Measurements from ENCODE around the gene ERMAP. TPM values are rescaled to one million over a fixed set of nuclear protein-coding genes. Genes with fewer than 3 reads are reported as not detected.
A peak's percentile ranks its signal among the peaks of the same experiment; 100 is the strongest.
"Not testable (repeated sequence)": the region's sequence is repeated elsewhere in the genome, so short reads cannot be mapped to it uniquely, and the experiment has no call there.

The ERMAP gene
- total and polyA plus RNA-seq, 7 donors: 1.4 to 3.7 (median 2.0) TPM

- ATAC-seq (no peak), DNase-seq (no peak)
- Histone ChIP-seq H3K9me3 (no peaks in the 10 kb centered on the region), H3K27ac (no peak overlapping the region), H3K27me3 (ENCODE audit: insufficient read depth in 3 of 3, low read length in 2 of 3) (no peaks in the 10 kb centered on the region), H3K36me3 (ENCODE audit: insufficient read depth in 1 of 2, low read depth in 1 of 2) (peaks cover 0 to 16% of the 10 kb centered on the region in 2 donors), H3K4me1 (no peaks in the 10 kb centered on the region), H3K4me3 (no peak overlapping the region)
- intact Hi-C loops (cut with DNase I): no loop called here
- TF ChIP-seq CTCF (IDR thresholded peaks at IDR 0.05): no peak
Measured at GRCh38 chr1:42807056-42807668, 9.8 kb upstream of the ERMAP start.

GRCh38 chr1:42814815-42815214 is 2.1 kb upstream of the ERMAP start:
- not testable (repeated sequence) for H3K4me3 ChIP-seq; H3K27me3 ChIP-seq (ENCODE audit: insufficient read depth in 3 of 3, low read length in 2 of 3); ATAC-seq; H3K9me3 ChIP-seq; DNase-seq; H3K27ac ChIP-seq
- intact Hi-C loops (cut with DNase I): loop anchor here in 1 of 2 donors (5.0 kb wide), 1 partner anchor 48 kb away; the partner anchor contains the start of genes C1orf50 and P3H1
- 97 to 100% (median 100%) methylated on average over 2 to 3 of the region's 3 CpGs for WGBS, 3 donors
- Histone ChIP-seq H3K4me1 (peaks cover 19% of the 10 kb centered on the region), H3K36me3 (ENCODE audit: insufficient read depth in 1 of 2, low read depth in 1 of 2) (peaks cover 0 to 14% of the 10 kb centered on the region in 2 donors)

GRCh38 chr1:42815941-42816584 is 859 bp upstream of the ERMAP start:
- Histone ChIP-seq H3K9me3 (no peaks in the 10 kb centered on the region), H3K36me3 (ENCODE audit: insufficient read depth in 1 of 2, low read depth in 1 of 2) (peaks cover 0 to 11% of the 10 kb centered on the region in 2 donors), H3K4me3 (peak overlapping the region; percentile 78), H3K27ac (peak overlapping the region; percentile 97), H3K27me3 (ENCODE audit: insufficient read depth in 3 of 3, low read length in 2 of 3) (no peaks in the 10 kb centered on the region), H3K4me1 (peaks cover 19% of the 10 kb centered on the region)
- TF ChIP-seq CTCF (IDR thresholded peaks at IDR 0.05): no peak
- intact Hi-C loops (cut with DNase I): loop anchor here (2.0 to 5.0 kb wide), 2 partner anchors 49 kb away; partner anchors contain the start of genes C1orf50 (in 2 of the 2) and P3H1 (in 2 of the 2)
- 30 to 43% (median 31%) methylated on average over 7 of the region's 7 CpGs for WGBS, 3 donors
- ATAC-seq (no peak), DNase-seq (no peak)

- intact Hi-C loops (cut with DNase I): loop anchor here (2.0 to 5.0 kb wide), 2 partner anchors 50 to 51 kb away; partner anchors contain the start of genes C1orf50 (in 2 of the 2) and P3H1 (in 2 of the 2)
- DNase-seq: no peak
- ATAC-seq: no peak
- Histone ChIP-seq H3K9me3 (no peaks in the 10 kb centered on the region), H3K27ac (peak overlapping the region; percentile 97), H3K4me3 (peak overlapping the region; percentile 78), H3K27me3 (ENCODE audit: insufficient read depth in 3 of 3, low read length in 2 of 3) (no peaks in the 10 kb centered on the region), H3K4me1 (peaks cover 24% of the 10 kb centered on the region), H3K36me3 (ENCODE audit: insufficient read depth in 1 of 2, low read depth in 1 of 2) (peaks cover 0 to 8% of the 10 kb centered on the region in 2 donors)
- no peak for TF ChIP-seq CTCF (IDR thresholded peaks at IDR 0.05)
- 0 to 1% (median 0%) methylated on average over 13 of the region's 13 CpGs for WGBS, 3 donors
Measured at GRCh38 chr1:42817440-42817767, 482 bp downstream of the ERMAP start.

GRCh38 chr1:42817976-42818375 is 1.1 kb downstream of the ERMAP start:
- H3K4me3 ChIP-seq: peak overlapping the region; percentile 78
- intact Hi-C loops (cut with DNase I): loop anchor here (1.0 to 5.0 kb wide), 3 partner anchors 26 to 51 kb away; partner anchors contain the start of genes C1orf50 (in 2 of the 2) and P3H1 (in 2 of the 2)
- no peak overlapping the region for H3K27ac ChIP-seq
- ATAC-seq (no peak), DNase-seq (no peak)
- no peak for TF ChIP-seq CTCF (IDR thresholded peaks at IDR 0.05)
- 93 to 94% (median 94%) methylated on average over 3 of the region's 3 CpGs for WGBS, 3 donors
- peaks cover 30% of the 10 kb centered on the region for H3K4me1 ChIP-seq
- no peaks in the 10 kb centered on the region for H3K9me3 ChIP-seq
- H3K27me3 ChIP-seq (ENCODE audit: insufficient read depth in 3 of 3, low read length in 2 of 3): no peaks in the 10 kb centered on the region
- H3K36me3 ChIP-seq (ENCODE audit: insufficient read depth in 1 of 2, low read depth in 1 of 2): peaks cover 0 to 8% of the 10 kb centered on the region in 2 donors
